ENCODE results near the gene KEAP1. TPM values are rescaled to one million over a fixed set of nuclear protein-coding genes. Genes with fewer than 3 reads are reported as not detected.

The KEAP1 gene
- 69.3 and 98.5 TPM in 2 replicates for total RNA-seq

DNA sequence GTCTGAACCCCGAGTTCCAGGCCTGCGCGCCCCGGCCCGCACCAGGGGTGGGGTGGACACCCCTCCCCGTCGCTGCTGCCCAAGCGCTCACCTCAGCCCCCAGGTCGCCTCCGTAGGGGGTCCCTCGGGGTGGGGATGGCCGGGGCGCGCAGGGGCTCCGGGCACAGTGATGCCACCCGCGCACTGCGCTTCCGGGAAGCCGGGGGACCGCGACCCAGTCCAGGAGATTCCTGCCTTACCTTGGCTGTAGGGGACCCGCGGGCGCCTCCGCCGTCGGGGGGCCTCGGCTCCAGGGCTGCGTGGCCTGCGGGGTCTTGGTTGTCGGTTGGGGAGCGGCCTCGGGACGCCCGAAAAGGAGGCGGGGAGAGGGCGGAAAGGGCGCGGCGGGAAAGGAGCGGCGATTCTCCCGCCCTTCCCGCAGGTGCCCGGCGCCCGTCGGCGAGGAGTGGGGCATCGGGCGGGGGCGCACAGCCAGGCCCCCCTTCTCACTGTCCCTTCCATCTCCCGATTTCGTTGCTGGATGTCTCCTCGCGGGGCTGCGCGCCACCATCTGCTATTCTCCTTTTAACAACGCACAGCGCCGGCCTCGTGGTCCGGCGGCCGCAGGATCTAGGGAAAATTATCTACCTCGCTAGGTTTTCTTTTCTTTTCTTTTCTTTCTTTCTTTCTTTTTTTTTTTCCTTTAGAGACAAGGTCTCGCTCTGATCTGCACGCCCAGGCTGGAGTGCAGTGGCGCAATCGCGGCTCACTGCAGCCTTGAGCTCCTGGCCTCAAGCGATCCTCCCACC lies at the start of gene KEAP1:
Gene KEAP1 (minus strand): TSS at position 355 of the 788 bp plus-strand sequence. CDS start 3,323 bp downstream, outside the sequence.

GRCh38 chr19:10543420-10544241 lies 40.5 kb upstream of the KEAP1 start, which contains the start of gene ATG4D:
TSS of gene ATG4D (plus strand) at chr19:10543904. CDS start at chr19:10544091, 187 bp downstream.

DNA sequence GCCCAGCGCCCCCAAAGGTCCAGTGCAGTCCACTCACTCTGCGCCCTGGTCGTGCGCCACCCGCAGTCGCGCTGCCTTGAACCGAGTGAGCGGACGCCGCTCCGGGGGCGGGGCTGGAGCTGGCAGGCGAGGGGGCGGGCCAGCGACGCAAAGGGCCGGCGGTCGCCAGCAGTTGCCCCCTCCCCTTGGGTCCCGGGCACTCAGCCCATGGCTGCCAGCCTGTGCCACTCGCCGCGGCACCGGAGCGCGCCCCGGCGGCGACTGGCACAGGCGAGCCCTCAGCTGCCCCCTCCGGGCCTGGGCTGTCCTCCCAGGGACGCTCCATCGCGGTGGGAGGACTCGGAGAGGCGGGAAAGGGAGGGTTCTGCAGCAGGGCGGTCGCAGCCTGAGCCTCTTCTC lies 14.2 kb upstream of the KEAP1 start, which contains the start of gene S1PR5:
Gene S1PR5 (minus strand): TSS at position 87 of the 399 bp plus-strand sequence. CDS start 2,436 bp downstream, outside the sequence.

Other genes with a start within 250 kb of the KEAP1 start
- 5.2 and 23.1 TPM in 2 replicates for gene ICAM1, start 232.2 kb downstream of the KEAP1 start, total RNA-seq
- 0.85 and 0.96 TPM in 2 replicates for gene ICAM4, start 216.4 kb downstream of the KEAP1 start, total RNA-seq
- 0.96 and 3.9 TPM in 2 replicates for gene ICAM5, start 213.4 kb downstream of the KEAP1 start, total RNA-seq
- 0.38 and 1.1 TPM in 2 replicates for gene ZGLP1, start 193.5 kb downstream of the KEAP1 start, total RNA-seq
- 14.4 and 23.4 TPM in 2 replicates for gene FDX2, start 187.3 kb downstream of the KEAP1 start, total RNA-seq
- 4.2 and 11.3 TPM in 2 replicates for gene RAVER1, start 169.8 kb downstream of the KEAP1 start, total RNA-seq
- gene ICAM3, start 163.7 kb downstream of the KEAP1 start, total RNA-seq = 7.0 and 12.1 TPM in 2 replicates
- 60.6 and 101 TPM in 2 replicates for gene TYK2, start 122.8 kb downstream of the KEAP1 start, total RNA-seq
- 193 and 304 TPM in 2 replicates for gene CDC37, start 99.8 kb downstream of the KEAP1 start, total RNA-seq
- gene PDE4A, start 82.8 kb downstream of the KEAP1 start, total RNA-seq = 2.5 and 2.8 TPM in 2 replicates
- gene S1PR5, start 14.1 kb upstream of the KEAP1 start, total RNA-seq = 1.4 and 4.6 TPM in 2 replicates
- 14.9 and 25.9 TPM in 2 replicates for gene ATG4D, start 40.5 kb upstream of the KEAP1 start, total RNA-seq
- gene KRI1, start 62.7 kb upstream of the KEAP1 start, total RNA-seq = 6.8 and 20.7 TPM in 2 replicates
- gene CDKN2D, start 65.6 kb upstream of the KEAP1 start, total RNA-seq = 6.5 and 12.5 TPM in 2 replicates
- gene AP1M2, start 84.0 kb upstream of the KEAP1 start, total RNA-seq = 2.9 TPM in 1 of 2 replicates, not detected in the other
- 22.6 and 27.4 TPM in 2 replicates for gene SLC44A2, start 122.2 kb upstream of the KEAP1 start, total RNA-seq
- gene ILF3, start 151.0 kb upstream of the KEAP1 start, total RNA-seq = 53.0 and 125 TPM in 2 replicates
- gene QTRT1, start 198.1 kb upstream of the KEAP1 start, total RNA-seq = 23.4 and 35.5 TPM in 2 replicates
- 78.6 and 91.4 TPM in 2 replicates for gene DNM2, start 214.7 kb upstream of the KEAP1 start, total RNA-seq

Measured in regular cardiac myocyte (primary cell).